Measurements from ENCODE around the gene NEDD4L.
"Not testable (repeated sequence)": the region's sequence is repeated elsewhere in the genome, so short reads cannot be mapped to it uniquely, and the experiment has no call there.

NEDD4L gene

GRCh38 chr18:58043491-58044369, at the start of gene NEDD4L:
NEDD4L (plus strand) TSS chr18:58044226; CDS start chr18:58044661, 435 bp downstream.
- DNase-seq: peak; percentile 45 to 58 (median 50)

GRCh38 chr18:57995331-57995730, 48.7 kb upstream of the NEDD4L start:
- no peak for DNase-seq

- DNase-seq: not testable (repeated sequence)
Measured at GRCh38 chr18:57996894-57997293, 47.1 kb upstream of the NEDD4L start.

GRCh38 chr18:57997820-57998219, 46.2 kb upstream of the NEDD4L start:
- DNase-seq: no peak

- DNase-seq: no peak
Measured at GRCh38 chr18:57998461-57998860, 45.6 kb upstream of the NEDD4L start.

GRCh38 chr18:58004317-58004716, 39.7 kb upstream of the NEDD4L start:
- no peak for DNase-seq

GRCh38 chr18:58005011-58005410, 39.0 kb upstream of the NEDD4L start:
- no peak for DNase-seq

DNA sequence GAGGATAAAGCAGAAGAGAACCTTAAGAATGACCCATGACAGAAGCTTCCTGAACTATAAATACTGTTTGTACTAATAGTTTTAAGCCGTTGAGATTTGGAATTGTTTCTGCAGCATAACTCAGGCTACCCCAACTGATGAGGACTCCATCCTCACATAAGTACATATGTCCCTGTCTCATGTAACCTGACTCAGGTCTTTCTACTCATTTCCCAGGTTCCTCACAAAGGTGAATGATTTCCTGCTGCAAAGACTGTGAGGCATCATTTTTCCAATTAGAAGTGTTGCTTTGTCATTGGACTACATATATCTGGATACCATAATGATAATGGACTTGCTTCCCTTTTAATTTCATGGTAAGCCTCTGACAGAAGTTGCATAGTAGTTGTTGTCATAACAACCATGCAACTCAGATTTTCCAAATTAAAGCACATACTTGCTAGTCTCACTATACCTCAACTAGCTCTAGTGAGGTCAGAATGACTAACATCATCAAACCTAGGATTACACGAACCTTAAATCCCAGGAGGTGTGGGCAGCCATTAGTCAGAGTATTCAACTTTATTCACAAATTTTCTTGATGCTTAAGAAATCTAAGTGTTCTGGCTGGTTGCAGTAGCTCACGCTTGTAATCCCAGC, 38.0 kb upstream of the NEDD4L start:
- no peak for DNase-seq

- no peak for DNase-seq
Measured at GRCh38 chr18:58009166-58009565, 34.9 kb upstream of the NEDD4L start.

GRCh38 chr18:58010265-58010664, 33.8 kb upstream of the NEDD4L start:
- no peak for DNase-seq

- no peak for DNase-seq
Measured at GRCh38 chr18:58012356-58012755, 31.7 kb upstream of the NEDD4L start.

DNA sequence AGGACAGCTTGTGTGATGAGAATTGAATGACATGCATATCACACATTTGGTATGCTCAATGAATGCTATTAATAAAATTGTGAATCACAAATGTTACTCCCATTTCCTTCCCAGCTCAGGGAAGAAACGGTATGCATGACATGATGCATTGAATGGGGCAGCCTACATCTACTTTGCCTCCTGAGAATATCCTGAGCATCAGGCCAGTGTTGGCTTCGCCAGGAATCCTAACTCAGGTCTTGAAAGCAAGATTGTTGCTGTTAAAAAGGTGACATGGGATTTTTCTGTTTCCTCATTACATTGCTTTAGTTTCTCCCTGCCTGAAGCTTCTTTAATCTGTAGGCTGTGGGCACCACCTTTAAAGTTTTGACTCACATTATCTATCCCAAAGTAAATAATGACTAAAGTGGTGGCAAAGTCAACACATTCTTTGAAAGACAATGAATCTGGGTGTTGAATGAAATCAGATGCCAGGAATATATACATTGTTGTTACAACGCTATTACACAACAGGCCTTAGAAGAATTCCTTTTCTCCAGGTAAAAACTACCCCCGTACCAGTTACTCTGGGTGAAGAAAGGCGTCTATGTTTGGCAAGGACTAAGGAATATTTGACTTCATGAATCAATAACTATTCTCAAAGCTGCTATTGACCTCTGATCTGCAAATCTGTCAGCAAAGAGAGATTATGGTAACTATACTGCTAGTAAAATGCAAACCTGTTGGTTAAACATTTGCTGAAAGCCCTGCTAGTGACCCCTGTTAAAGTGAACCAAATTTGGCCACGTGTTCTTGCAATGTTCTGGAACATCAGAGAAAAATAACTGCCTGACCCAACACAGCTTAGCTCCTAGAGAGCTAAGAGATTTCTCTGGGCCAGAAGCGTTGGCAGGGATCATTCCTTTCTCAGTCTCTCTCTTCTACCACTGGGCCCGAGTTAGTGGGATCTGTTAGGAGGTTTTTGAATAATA, 30.5 kb upstream of the NEDD4L start:
- no peak for DNase-seq

GRCh38 chr18:58015065-58015780, 28.8 kb upstream of the NEDD4L start:
- no peak for DNase-seq

DNA sequence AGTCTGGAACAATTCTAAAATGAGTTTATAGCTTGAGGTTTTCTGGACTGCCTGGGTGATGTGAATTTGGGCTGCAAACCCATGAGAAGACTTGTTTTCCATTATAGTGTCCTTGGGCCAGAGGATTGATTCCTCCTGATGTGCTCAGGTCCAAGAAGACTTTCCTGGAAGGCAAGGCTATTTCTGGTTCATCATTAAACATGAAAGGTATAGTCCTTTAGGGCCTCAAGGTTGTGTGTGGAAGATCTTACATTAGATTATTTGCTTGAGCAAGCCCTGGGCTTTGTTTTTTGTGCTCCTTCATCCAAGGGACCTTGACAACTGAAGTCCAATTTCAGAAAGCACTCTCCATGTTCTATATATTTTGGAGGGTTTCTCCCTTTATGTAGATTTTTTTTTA, 26.8 kb upstream of the NEDD4L start:
- no peak for DNase-seq

- DNase-seq: no peak
Measured at GRCh38 chr18:58020567-58021107, 23.4 kb upstream of the NEDD4L start.

GRCh38 chr18:58021504-58021903, 22.5 kb upstream of the NEDD4L start:
- DNase-seq: no peak

DNA sequence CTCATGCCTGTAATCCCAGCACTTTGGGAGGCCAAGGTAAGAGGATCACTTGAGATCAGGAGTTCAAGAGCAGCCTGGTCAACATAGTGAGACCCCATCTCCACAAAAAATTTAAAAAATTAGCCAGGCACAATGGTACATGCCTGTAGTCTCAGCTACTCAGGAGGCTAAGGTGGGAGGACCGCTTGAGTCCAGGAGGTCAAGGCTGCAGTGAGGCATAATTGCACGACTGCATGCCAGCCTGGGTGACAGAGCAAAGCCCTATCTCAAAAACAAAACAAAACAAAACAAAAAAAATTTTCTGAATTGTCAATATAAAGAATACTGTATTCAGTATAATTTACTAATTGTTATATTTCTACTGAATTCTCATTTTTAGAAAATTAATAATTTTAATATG, 20.9 kb upstream of the NEDD4L start:
- no peak for DNase-seq

GRCh38 chr18:58024139-58024538, 19.9 kb upstream of the NEDD4L start:
- DNase-seq: no peak

DNA sequence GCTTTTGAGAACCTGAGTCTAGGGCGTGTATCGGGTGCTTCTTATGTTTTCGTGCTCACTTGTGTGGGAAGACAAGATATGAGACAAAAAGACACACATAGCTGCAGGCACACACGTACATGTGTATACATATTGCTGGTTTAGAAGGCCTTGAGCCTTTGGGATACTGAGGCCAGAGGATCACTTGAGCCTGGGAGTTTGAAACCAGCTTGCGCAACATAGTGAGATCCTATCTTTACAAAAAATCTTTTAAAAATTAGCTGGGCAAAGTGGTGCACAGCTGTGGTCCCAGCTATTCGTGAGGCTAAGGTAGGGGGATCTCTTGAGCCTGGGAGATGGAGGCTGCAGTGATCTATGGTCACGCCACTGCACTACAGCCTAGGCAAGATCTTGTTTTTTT, 18.8 kb upstream of the NEDD4L start:
- DNase-seq: no peak

- DNase-seq: no peak
Measured at GRCh38 chr18:58025733-58026132, 18.3 kb upstream of the NEDD4L start.

DNA sequence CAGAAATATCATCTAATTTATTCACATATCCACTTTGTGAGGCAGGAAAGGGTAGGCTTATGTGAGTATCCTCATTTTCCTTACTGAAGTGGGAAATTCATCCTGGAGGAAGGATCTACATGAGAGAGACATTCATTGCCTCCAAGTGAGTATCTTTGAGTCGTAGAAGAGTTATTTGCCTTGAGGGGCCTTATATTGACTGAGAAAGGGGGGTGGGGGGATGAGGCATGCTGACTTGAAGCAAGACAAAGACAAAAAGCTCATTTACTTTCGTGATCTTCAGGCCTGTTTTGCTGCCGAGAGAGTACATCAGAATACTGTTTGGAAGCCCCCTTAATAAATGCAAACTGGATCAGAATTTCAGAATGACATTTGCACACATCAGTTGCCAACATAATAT, 17.6 kb upstream of the NEDD4L start:
- no peak for DNase-seq

DNA sequence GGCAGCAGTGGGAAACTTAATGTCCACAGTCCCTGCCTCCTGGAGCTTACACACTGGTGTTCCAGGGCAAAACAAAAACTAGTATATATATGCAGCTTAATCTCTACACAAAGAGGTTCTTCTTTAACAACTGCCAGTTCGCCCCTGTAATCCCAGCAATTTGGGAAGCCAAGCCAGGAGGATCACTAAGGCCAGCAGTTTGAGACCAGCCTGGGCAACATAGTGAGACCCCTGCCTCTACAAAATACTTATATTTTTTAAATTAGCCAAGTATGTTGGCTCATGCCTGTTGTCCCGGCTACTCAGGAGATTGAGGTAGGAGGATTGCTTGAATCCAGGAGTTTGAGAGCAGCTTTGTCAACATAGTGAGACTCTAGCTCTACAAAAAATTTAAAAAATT, 17.2 kb upstream of the NEDD4L start:
- no peak for DNase-seq

Data from activated CD4-positive, CD25-positive, alpha-beta regulatory T cell (primary cell).